Measurements from ENCODE around the gene ATP2B2. TPM values are rescaled to one million over a fixed set of nuclear protein-coding genes. Genes with fewer than 3 reads are reported as not detected.

Gene ATP2B2
- total and polyA plus RNA-seq, 2 donors (not counting 1 experiment from before 2014, with no cell fraction given), result not detected

GRCh38 chr3:10396931-10397330 lies 108.5 kb downstream of the ATP2B2 start:
- H2AFZ ChIP-seq (ENCODE audit: insufficient read depth, low read depth, low read length, poor library complexity, severe bottlenecking), result no peak overlapping the region
- DNase-seq (no peak), ATAC-seq (ENCODE audit: low read depth) (no peak)
- H3K36me3 ChIP-seq (replicated peaks in 1 of 2; ENCODE audit: control extremely low read depth in 1 of 2, control insufficient read depth in 1 of 2, extremely low read depth in 1 of 2, insufficient read depth in 2 of 2, low read length in 1 of 2), result no peaks in the 10 kb centered on the region
- peaks cover 0 to 4% (median 0%) of the 10 kb centered on the region in 3 donors for H3K9me3 ChIP-seq (ENCODE audit: control extremely low read depth in 1 of 3, control insufficient read depth in 2 of 3, insufficient read depth in 1 of 3, low read length in 2 of 3)
- ChIA-PET POLR2A (interaction anchor here (1.0 kb wide), 1 partner anchor 9 kb away, joined by 3 read pairs; no protein-coding TSS in a partner anchor), CTCF (no interaction called here)
- WGBS (ENCODE audit: insufficient coverage), result 100% methylated on average over 4 of the region's 4 CpGs
- peaks cover 43 to 61% of the 10 kb centered on the region in 2 donors for H3K4me1 ChIP-seq (ENCODE audit: control insufficient read depth in 2 of 2, insufficient read depth in 2 of 2, low read length in 2 of 2)
- TF ChIP-seq CTCF (IDR thresholded peaks at IDR 0.05) (no peak), EZH2 (IDR thresholded peaks at IDR 0.05; ENCODE audit: borderline replicate concordance, insufficient read depth, low read depth, low read length, poor library complexity, severe bottlenecking) (no peak)
- Mint-ChIP-seq H3K27ac (peak overlapping the region; percentile 65), H3K27me3 (no peaks in the 10 kb centered on the region), H3K9me3 (ENCODE audit: insufficient read depth) (no peaks in the 10 kb centered on the region), H3K4me1 (peaks cover 60% of the 10 kb centered on the region), H3K4me3 (peak overlapping the region; percentile 16)
- H3K4me3 ChIP-seq (ENCODE audit: control extremely low read depth in 1 of 5, extremely low read depth in 1 of 5, insufficient read depth in 1 of 5, low read depth in 2 of 5, low read length in 4 of 5), result no peak overlapping the region
- H3K4me2 ChIP-seq (replicated peaks; ENCODE audit: low read depth, low read length, poor library complexity, severe bottlenecking), result no peak overlapping the region
- no peaks in the 10 kb centered on the region for H3K27me3 ChIP-seq (replicated peaks in 1 of 4; ENCODE audit: control extremely low read depth in 1 of 4, control insufficient read depth in 3 of 4, insufficient read depth in 4 of 4, low read length in 3 of 4)
- no peak overlapping the region for H3K9ac ChIP-seq (ENCODE audit: low read length)
- no peak overlapping the region for H3K27ac ChIP-seq (ENCODE audit: low read length in 2 of 2)
- no peaks in the 10 kb centered on the region for H4K20me1 ChIP-seq (ENCODE audit: control insufficient read depth, insufficient read depth, low read length, poor library complexity, severe bottlenecking)
- intact Hi-C loops (cut with micrococcal nuclease), result no loop called here
- H3K79me2 ChIP-seq (ENCODE audit: control insufficient read depth, insufficient read depth, low read length), result no peaks in the 10 kb centered on the region

- peaks cover 52 to 69% of the 10 kb centered on the region in 2 donors for H3K4me1 ChIP-seq (ENCODE audit: control insufficient read depth in 2 of 2, insufficient read depth in 2 of 2, low read length in 2 of 2)
- H2AFZ ChIP-seq (ENCODE audit: insufficient read depth, low read depth, low read length, poor library complexity, severe bottlenecking), result no peak overlapping the region
- no peaks in the 10 kb centered on the region for H4K20me1 ChIP-seq (ENCODE audit: control insufficient read depth, insufficient read depth, low read length, poor library complexity, severe bottlenecking)
- CTCF ChIA-PET, result interaction anchor here (0.9 to 1.1 kb wide), 3 partner anchors 49 to 344 kb away, joined by 3 to 4 read pairs (median 3); no protein-coding TSS in a partner anchor
- intact Hi-C loops (cut with micrococcal nuclease), result no loop called here
- POLR2A ChIA-PET, result no interaction called here
- Mint-ChIP-seq H3K4me3 (peak overlapping the region; percentile 38), H3K9me3 (ENCODE audit: insufficient read depth) (no peaks in the 10 kb centered on the region), H3K27me3 (no peaks in the 10 kb centered on the region), H3K4me1 (peaks cover 69% of the 10 kb centered on the region), H3K27ac (peak overlapping the region; percentile 55)
- no peaks in the 10 kb centered on the region for H3K79me2 ChIP-seq (ENCODE audit: control insufficient read depth, insufficient read depth, low read length)
- no peaks in the 10 kb centered on the region for H3K27me3 ChIP-seq (replicated peaks in 1 of 4; ENCODE audit: control extremely low read depth in 1 of 4, control insufficient read depth in 3 of 4, insufficient read depth in 4 of 4, low read length in 3 of 4)
- H3K4me3 ChIP-seq (ENCODE audit: control extremely low read depth in 1 of 5, extremely low read depth in 1 of 5, insufficient read depth in 1 of 5, low read depth in 2 of 5, low read length in 4 of 5), result peak overlapping the region in 1 of 5 experiments; percentile 1
- TF ChIP-seq EZH2 (IDR thresholded peaks at IDR 0.05; ENCODE audit: borderline replicate concordance, insufficient read depth, low read depth, low read length, poor library complexity, severe bottlenecking), result no peak
- no peak for TF ChIP-seq CTCF (IDR thresholded peaks at IDR 0.05)
- 75% methylated on average over 3 of the region's 4 CpGs for WGBS (ENCODE audit: insufficient coverage)
- DNase-seq (no peak), ATAC-seq (ENCODE audit: low read depth) (peak; percentile 48)
- H3K9ac ChIP-seq (ENCODE audit: low read length), result no peak overlapping the region
- H3K4me2 ChIP-seq (replicated peaks; ENCODE audit: low read depth, low read length, poor library complexity, severe bottlenecking), result peak overlapping the region; percentile 63
- H3K27ac ChIP-seq (ENCODE audit: low read length in 2 of 2), result peak overlapping the region in 1 of 2 donors; percentile 2
- peaks cover 0 to 12% (median 0%) of the 10 kb centered on the region in 3 donors for H3K9me3 ChIP-seq (ENCODE audit: control extremely low read depth in 1 of 3, control insufficient read depth in 2 of 3, insufficient read depth in 1 of 3, low read length in 2 of 3)
- no peaks in the 10 kb centered on the region for H3K36me3 ChIP-seq (replicated peaks in 1 of 2; ENCODE audit: control extremely low read depth in 1 of 2, control insufficient read depth in 1 of 2, extremely low read depth in 1 of 2, insufficient read depth in 2 of 2, low read length in 1 of 2)
Measured at GRCh38 chr3:10396083-10396482, 109.3 kb downstream of the ATP2B2 start.

All from B cell (primary cell).